Loucy (cell line): ENCODE data around the gene LY6G6F.

Source experiments
- H2AFZ ChIP-seq: fragments of 200-600 bp; sonication (generic); 2 replicates; pipeline ENCODE4 v1.6.0; 2016; ENCODE audit warnings: antibody characterized with exemption, mild to moderate bottlenecking, low read length, moderate library complexity
- H3F3A ChIP-seq: fragments of 200-600 bp; 2 replicates; pipeline ENCODE4 v1.6.0; 2016; ENCODE audit warnings: antibody characterized with exemption, low read depth, mild to moderate bottlenecking
- H3K27me3 ChIP-seq: fragments of 200-600 bp; sonication (generic); 2 replicates; pipeline ENCODE4 v1.6.1; 2014; ENCODE audit warnings: low read length, mild to moderate bottlenecking; ENCODE audit not compliant: insufficient read depth, poor library complexity, severe bottlenecking
- H3K36me3 ChIP-seq: fragments of 200-600 bp; sonication (generic); 2 replicates; pipeline ENCODE4 v1.6.1; 2016; ENCODE audit warnings: low read length; ENCODE audit not compliant: insufficient read depth
- H3K4me1 ChIP-seq: fragments of 200-600 bp; sonication (generic); 2 replicates; pipeline ENCODE4 v1.5.1; 2014; ENCODE audit warnings: low read length, mild to moderate bottlenecking; ENCODE audit not compliant: insufficient read depth, poor library complexity, severe bottlenecking
- H3K4me2 ChIP-seq: fragments of 200-600 bp; sonication (generic); 2 replicates; pipeline ENCODE4 v1.6.0; 2014; ENCODE audit warnings: antibody characterized with exemption, low read length, low read depth, mild to moderate bottlenecking; ENCODE audit not compliant: poor library complexity, severe bottlenecking
- H3K4me3 ChIP-seq: fragments of 200-600 bp; sonication (generic); 2 replicates; pipeline ENCODE4 v1.5.1; 2014; ENCODE audit warnings: low read length, mild to moderate bottlenecking, mixed read lengths; ENCODE audit not compliant: poor library complexity, severe bottlenecking
- H3K79me2 ChIP-seq: fragments of 200-600 bp; sonication (generic); 2 replicates; pipeline ENCODE4 v1.6.1; 2014; ENCODE audit warnings: low read length; ENCODE audit not compliant: insufficient read depth
- H3K9ac ChIP-seq: fragments of 200-600 bp; sonication (generic); 2 replicates; pipeline ENCODE4 v1.6.0; 2014; ENCODE audit warnings: mild to moderate bottlenecking, low read depth, low read length, moderate library complexity; ENCODE audit not compliant: poor library complexity, severe bottlenecking
- H3K9me2 ChIP-seq: fragments of 200-600 bp; sonication (generic); replicated peaks from 2 replicates; pipeline ENCODE4 v1.6.1; 2016; ENCODE audit warnings: low read depth, low read length, mixed read lengths
- H3K9me3 ChIP-seq: fragments of 200-600 bp; sonication (generic); 2 replicates; pipeline ENCODE4 v1.6.1; 2014; ENCODE audit warnings: mild to moderate bottlenecking, antibody characterized with exemption, low read length, low read depth; ENCODE audit not compliant: insufficient read depth
- H4K20me1 ChIP-seq: fragments of 200-600 bp; sonication (generic); 2 replicates; pipeline ENCODE4 v1.6.0; 2014; ENCODE audit warnings: antibody characterized with exemption, low read length, mild to moderate bottlenecking; ENCODE audit not compliant: insufficient read depth, poor library complexity, severe bottlenecking
- EZH2phosphoT487 ChIP-seq: fragments of 200-600 bp; IDR thresholded peaks from 2 replicates; pipeline ENCODE4 v1.6.1; 2018; ENCODE audit warnings: antibody characterized with exemption, mild to moderate bottlenecking, moderate library complexity, borderline replicate concordance
- TF ChIP-seq, protein P1 (sequence below): fragments of 200-600 bp; sonication (generic); conservative IDR thresholded peaks from 2 replicates; pipeline ENCODE4 v1.5.1; 2014; ENCODE audit warnings: mild to moderate bottlenecking, antibody characterized with exemption, low read length

LY6G6F gene

DNA sequence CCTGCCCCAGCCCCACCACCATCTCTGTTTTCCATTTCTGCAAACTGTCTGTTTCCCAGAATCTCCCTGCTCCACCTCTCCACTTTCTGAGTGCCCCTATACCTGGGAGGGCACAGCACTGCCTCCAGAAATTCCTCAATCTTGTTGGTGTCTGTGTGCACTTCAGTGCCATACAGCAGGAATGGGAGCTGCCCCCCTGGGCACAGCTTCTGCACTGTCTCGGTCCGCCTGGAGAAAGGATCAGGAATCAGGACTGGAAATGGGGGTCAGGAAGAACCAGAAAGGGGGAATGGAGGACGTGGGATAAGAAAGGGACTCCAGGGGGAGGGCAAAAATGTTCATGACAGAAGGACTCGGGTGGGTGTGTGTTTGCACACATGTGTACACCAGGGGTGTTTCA, 27.1 kb downstream of the LY6G6F start:
- H4K20me1 ChIP-seq: peaks cover 42% of the 10 kb centered on the region
- peak overlapping the region; percentile 100 for H3K9ac ChIP-seq
- peak overlapping the region; percentile 100 for H3K4me3 ChIP-seq
- H3K79me2 ChIP-seq: peaks cover 81% of the 10 kb centered on the region
- peaks cover 62% of the 10 kb centered on the region for H3K4me1 ChIP-seq
- H3K4me2 ChIP-seq: peak overlapping the region; percentile 99
- no peaks in the 10 kb centered on the region for H3K9me3 ChIP-seq
- peaks cover 35% of the 10 kb centered on the region for H3K36me3 ChIP-seq
- H3K27me3 ChIP-seq: peaks cover 9% of the 10 kb centered on the region
- H2AFZ ChIP-seq: no peak overlapping the region
- H3K9me2 ChIP-seq: no peaks in the 10 kb centered on the region
- H3F3A ChIP-seq: peaks cover 23% of the 10 kb centered on the region
- TF ChIP-seq EZH2phosphoT487: no peak
- TF ChIP-seq, protein P1, sequence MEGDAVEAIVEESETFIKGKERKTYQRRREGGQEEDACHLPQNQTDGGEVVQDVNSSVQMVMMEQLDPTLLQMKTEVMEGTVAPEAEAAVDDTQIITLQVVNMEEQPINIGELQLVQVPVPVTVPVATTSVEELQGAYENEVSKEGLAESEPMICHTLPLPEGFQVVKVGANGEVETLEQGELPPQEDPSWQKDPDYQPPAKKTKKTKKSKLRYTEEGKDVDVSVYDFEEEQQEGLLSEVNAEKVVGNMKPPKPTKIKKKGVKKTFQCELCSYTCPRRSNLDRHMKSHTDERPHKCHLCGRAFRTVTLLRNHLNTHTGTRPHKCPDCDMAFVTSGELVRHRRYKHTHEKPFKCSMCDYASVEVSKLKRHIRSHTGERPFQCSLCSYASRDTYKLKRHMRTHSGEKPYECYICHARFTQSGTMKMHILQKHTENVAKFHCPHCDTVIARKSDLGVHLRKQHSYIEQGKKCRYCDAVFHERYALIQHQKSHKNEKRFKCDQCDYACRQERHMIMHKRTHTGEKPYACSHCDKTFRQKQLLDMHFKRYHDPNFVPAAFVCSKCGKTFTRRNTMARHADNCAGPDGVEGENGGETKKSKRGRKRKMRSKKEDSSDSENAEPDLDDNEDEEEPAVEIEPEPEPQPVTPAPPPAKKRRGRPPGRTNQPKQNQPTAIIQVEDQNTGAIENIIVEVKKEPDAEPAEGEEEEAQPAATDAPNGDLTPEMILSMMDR: no peak

DNA sequence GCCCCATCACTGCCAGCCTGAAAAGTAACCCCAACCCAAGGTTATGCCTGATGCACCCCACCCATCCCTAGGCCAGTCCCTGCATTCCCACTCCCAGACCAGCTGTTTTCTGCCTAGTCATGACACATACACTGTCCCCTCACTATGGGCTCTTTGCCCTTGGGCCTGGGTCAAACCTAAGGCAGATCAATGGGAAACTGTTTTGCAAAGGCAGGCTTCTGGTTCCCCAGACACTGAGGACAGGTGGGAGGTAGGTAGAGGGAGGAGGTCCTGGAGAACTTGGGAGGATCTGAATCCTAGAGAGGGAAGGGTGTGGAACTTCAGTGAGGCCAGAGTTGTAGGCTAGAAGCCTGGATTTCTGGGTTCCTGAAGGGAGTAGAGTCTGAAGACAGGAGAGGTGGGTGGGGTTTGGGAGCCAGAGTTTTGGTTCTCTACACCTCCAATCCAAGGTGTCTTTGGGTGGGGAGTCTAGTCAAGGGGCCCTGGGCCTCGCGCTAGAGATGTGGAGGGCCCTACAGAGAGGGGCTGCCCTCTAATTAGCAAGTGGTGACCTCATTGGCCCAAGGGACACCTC, 27.7 kb downstream of the LY6G6F start:
- H3K4me2 ChIP-seq: peak overlapping the region; percentile 99
- H3K27me3 ChIP-seq: peaks cover 9% of the 10 kb centered on the region
- peaks cover 61% of the 10 kb centered on the region for H3K4me1 ChIP-seq
- H3K9me3 ChIP-seq: no peaks in the 10 kb centered on the region
- TF ChIP-seq, protein P1: no peak
- TF ChIP-seq EZH2phosphoT487: no peak
- H4K20me1 ChIP-seq: peaks cover 36% of the 10 kb centered on the region
- H3K4me3 ChIP-seq: peak overlapping the region; percentile 100
- no peaks in the 10 kb centered on the region for H3K9me2 ChIP-seq
- peak overlapping the region; percentile 100 for H3K9ac ChIP-seq
- H2AFZ ChIP-seq: no peak overlapping the region
- H3K36me3 ChIP-seq: peaks cover 35% of the 10 kb centered on the region
- peaks cover 23% of the 10 kb centered on the region for H3F3A ChIP-seq
- H3K79me2 ChIP-seq: peaks cover 75% of the 10 kb centered on the region

DNA sequence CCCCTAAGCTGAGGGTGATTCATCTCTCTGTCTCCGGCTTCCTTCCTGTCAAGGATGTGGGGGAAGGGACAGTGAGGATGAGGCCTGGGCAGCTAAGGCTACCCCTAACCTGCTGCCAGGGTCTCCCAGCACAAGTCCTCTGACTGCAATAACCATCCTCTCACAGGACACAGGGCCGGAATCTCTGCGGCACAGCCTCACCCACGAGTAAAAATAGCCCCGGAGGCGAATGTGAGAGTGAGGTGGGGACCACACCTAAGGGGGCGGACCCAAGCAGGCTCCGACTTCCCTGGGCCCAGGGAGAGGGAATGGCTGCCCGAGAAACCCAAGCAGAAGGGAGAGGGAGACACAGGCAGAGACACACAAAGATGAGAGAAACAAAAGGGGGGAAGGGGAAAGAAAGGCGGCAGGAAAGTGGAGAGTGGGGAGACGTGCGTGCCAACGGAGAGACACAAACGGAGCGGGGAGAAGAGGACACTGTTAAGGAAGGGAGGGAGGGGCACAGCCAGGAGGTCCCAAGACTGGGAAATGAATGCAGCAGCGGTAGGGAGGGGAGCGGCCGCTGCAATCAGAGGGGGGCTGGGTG, 28.2 kb downstream of the LY6G6F start:
- Histone ChIP-seq H3K79me2 (peaks cover 71% of the 10 kb centered on the region), H3K9ac (peak overlapping the region; percentile 100), H2AFZ (no peak overlapping the region), H3K9me2 (no peaks in the 10 kb centered on the region), H3K4me2 (peak overlapping the region; percentile 99), H3K4me3 (peak overlapping the region; percentile 100), H3K36me3 (peaks cover 35% of the 10 kb centered on the region), H3K9me3 (no peaks in the 10 kb centered on the region), H4K20me1 (peaks cover 36% of the 10 kb centered on the region), H3F3A (peaks cover 23% of the 10 kb centered on the region), H3K27me3 (peaks cover 9% of the 10 kb centered on the region), H3K4me1 (peaks cover 63% of the 10 kb centered on the region)
- no peak for TF ChIP-seq EZH2phosphoT487
- TF ChIP-seq, protein P1: no peak
